IPS-NIHi7 (cell line): ENCODE results near the gene SLC29A1.
"Not testable (repeated sequence)": the region's sequence is repeated elsewhere in the genome, so short reads cannot be mapped to it uniquely, and the experiment has no call there.

Source experiments
- DNase-seq: peaks from one replicate; pipeline ENCODE4 v3.0.0; 2012; ENCODE audit warnings: mixed read lengths; ENCODE audit errors: extremely low spot score

The SLC29A1 gene

DNA sequence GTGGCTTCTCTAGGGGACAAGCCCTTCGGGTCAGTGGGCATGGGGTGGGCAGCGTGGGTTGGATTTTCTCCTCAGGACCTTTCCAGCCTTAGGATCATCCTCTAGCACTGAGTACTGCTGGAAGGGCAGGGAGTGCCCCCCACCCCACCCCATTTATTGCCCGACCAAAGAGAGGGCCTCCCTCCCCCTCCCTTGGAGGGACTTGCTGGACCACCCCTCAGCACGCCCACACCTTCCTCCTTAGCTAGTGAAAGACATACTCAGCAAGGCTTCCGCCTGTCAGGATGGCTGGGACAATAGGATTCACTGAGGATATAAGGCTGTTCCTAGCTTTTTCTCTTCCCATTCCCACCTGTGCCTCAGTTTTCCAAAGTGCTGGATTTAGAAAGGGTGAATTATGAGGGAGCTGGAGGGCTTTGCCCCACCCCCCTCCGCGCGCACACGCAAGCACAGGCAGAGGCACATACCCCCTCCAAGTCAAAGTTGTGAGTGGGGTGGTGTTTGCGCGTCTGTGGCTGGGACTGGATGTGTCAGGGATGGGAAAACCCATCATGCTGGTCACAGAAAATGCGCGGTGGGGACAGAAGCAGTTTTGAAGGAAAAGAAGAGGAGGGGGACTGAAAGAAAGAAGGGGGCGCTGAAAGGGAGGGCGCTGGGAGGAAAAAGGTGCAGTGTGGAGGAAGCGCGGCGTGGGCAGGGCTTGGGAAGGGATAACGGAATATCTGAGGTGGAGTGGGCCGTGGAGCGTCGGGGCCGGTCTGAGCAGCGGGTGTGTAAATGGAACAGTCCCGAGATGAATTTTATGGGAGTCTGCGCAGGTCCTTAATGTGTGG, 693 bp upstream of the SLC29A1 start:
- peak; percentile 62 for DNase-seq

DNA sequence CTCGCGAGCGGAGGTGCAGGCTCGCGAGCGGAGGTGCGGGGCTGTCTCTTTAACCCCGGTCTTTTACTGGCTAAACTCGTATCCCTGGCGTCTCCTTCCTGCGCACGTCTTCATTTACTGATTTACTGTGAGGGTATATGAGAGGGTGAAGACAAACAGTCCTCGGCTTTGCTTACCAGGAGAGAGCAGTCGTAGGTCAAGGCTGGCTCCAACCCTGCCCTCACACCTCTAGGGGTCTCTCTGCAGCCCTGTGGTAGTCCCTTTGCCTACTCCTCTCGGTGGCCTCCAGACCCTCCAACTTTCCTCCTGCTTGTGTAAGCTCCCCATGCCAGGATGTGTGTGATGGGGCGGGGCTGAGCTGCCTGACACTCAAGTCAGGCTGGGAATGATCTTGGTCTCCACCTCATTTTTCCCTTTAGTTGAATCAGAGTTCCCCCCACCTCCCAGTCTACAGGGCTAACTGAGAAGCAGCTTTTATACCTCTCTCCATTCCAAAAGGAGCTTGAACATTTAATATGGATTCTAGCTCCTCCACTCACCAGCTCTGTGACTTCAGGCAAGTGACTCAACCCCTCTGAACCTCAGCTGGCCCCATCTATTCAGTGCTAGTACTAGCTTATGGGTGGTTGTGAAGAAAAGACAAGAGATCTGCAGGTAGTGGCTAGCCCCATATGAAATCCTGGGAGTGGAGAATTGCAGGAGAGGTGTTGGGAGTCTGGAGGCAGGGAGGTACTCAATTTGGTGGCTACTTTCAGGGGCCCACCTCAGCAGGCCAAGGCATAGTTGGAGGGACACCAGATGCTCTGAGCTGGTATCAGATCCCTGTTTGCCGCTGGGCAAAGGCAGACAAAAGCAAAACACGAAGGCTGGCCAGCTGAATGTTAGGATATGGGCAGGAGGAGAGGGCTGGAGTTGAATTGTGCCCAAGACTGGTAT, 902 bp downstream of the SLC29A1 start:
- no peak for DNase-seq

DNA sequence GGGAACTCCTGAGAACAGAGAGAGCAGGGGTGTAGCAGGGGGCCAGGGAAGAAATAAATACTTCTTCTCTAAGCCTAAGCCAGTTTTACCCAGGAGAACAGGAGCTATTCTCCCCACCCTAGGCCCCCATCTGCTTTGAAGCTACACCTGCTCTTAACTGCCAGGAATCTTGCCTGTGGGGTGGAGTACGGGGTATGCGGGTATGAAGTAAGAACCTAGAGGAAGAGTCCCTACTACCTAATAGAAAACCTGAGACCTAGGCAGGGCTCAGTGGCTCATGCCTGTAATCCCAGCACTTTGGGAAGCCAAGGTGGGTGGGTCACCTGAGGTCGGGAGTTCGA, 1.5 kb downstream of the SLC29A1 start:
- DNase-seq = no peak

DNA sequence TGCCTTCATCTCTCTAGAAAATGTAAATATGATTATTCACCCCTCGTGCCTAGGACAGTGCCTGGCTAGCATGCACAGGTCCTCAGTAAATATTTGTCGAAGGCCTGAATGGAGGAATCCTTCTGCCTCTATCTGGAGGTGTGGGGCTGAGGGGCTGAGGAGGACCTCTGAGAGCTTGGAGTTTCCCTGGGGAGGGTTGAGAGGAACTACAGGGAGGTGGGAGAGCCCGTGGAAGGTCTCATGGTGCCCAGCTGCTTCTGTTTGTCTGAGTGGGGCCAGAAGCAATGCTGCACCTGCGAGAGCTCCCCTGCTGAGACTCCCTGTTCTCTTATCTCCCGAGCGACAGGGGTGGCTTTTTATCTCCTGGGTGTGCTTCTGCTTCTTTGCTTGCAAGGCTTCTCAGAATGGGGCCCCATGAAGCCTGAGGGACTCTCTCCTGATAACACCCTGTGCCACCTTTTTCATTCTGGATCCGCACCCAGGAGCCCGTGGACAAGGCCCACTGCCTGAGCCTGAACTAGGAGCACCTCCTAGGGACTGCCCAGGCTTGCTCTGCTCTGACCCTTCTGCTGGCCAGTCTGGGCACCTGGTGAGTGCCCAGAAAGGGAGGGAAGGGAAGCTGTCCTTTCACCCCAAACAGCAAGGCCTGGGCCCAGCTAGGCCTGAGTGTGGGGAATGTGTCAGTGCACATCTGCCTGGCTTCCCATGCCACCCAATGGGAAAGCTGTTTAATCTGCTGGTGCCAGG, 2.4 kb downstream of the SLC29A1 start:
- DNase-seq = no peak

GRCh38 chr6:44226368-44227147, 3.2 kb downstream of the SLC29A1 start:
- DNase-seq = no peak

- no peak for DNase-seq
Observed at GRCh38 chr6:44227148-44227793, 3.9 kb downstream of the SLC29A1 start.

DNA sequence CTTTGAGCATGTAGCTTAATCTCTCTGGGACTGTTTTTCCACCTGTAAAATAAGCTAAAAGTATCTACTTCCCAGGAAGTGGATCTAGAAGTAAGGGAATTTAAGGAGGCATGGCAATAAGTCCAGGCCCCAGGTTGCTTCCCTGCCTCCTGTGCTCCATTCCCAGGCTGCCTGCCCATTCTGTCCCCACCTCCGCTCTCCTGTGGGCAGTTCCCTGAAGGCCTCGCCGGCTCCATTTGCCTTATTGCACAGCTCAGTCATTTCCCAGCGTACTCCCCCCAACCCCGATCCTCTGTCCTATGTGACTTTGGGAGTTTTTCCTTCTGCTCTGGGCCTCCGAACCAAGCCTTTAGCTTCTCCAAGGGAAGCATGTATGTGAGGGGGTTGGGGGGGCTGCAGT, 4.6 kb downstream of the SLC29A1 start:
- DNase-seq = no peak

DNA sequence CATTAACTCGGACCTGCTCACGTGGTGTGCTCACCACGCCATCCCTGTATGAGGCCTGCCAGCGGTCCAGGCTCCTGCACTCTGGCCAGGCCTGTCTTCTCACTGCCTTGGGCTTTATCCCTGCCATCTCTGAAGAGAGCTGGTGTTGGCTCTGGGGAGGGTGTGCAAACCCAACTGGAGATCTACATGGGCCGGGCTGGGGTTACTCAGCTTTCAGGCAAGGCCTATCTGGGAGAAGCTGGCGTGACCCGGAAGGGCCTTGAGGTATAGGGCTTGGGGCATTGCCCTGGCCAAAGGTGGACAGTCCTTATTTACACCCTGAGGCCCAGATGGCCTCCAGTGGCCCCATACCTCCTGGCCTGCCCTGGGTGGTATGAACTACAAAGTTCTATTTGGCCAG, 5.0 kb downstream of the SLC29A1 start:
- DNase-seq = no peak

GRCh38 chr6:44228836-44229235, 5.4 kb downstream of the SLC29A1 start:
- no peak for DNase-seq

DNA sequence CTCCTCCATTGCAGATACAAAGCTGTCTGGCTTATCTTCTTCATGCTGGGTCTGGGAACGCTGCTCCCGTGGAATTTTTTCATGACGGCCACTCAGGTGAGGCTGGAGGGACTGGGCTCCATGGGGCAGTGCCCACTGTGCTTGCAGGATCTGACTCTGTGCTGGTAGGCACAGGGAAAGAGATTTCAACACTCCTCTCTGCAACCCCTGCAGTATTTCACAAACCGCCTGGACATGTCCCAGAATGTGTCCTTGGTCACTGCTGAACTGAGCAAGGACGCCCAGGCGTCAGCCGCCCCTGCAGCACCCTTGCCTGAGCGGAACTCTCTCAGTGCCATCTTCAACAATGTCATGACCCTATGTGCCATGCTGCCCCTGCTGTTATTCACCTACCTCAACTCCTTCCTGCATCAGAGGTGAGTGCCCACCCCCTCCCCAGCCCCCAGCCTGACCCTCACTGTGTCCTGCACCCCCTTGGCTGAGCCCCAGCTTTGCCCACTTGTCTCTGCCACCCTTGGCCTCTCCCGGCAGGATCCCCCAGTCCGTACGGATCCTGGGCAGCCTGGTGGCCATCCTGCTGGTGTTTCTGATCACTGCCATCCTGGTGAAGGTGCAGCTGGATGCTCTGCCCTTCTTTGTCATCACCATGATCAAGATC, 6.1 kb downstream of the SLC29A1 start:
- no peak for DNase-seq

- DNase-seq = no peak
Observed at GRCh38 chr6:44230034-44230675, 6.8 kb downstream of the SLC29A1 start.

DNA sequence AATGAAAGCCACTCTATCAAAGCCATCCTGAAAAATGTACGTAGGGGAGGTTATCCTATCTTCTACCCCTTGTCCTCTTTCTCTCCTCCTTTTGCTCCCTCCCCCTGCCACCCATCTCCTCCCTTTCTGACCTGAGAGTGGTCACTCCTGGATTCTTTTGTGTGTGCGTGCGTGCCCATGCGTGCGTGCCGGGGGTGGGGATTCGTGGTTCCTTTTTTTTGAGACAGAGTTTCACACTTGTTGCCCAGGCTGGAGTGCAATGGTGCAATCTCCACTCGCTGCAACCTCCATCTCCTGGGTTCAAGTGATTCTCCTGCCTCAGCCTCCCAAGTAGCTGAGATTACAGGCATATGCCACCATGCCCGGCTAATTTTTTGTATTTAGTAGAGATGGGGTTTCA, 8.0 kb downstream of the SLC29A1 start:
- not testable (repeated sequence) for DNase-seq

GRCh38 chr6:44232676-44233566, 9.5 kb downstream of the SLC29A1 start:
- no peak for DNase-seq

DNA sequence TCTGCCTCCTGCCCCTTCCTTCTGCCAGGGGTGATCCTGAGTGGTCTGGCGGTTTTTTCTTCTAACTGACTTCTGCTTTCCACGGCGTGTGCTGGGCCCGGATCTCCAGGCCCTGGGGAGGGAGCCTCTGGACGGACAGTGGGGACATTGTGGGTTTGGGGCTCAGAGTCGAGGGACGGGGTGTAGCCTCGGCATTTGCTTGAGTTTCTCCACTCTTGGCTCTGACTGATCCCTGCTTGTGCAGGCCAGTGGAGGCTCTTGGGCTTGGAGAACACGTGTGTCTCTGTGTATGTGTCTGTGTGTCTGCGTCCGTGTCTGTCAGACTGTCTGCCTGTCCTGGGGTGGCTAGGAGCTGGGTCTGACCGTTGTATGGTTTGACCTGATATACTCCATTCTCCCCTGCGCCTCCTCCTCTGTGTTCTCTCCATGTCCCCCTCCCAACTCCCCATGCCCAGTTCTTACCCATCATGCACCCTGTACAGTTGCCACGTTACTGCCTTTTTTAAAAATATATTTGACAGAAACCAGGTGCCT, 10.2 kb downstream of the SLC29A1 start:
- DNase-seq = no peak

- DNase-seq = peak; percentile 72
Observed at GRCh38 chr6:44234101-44235025, 11.0 kb downstream of the SLC29A1 start.

GRCh38 chr6:44235269-44235668, 11.9 kb downstream of the SLC29A1 start:
- no peak for DNase-seq

DNA sequence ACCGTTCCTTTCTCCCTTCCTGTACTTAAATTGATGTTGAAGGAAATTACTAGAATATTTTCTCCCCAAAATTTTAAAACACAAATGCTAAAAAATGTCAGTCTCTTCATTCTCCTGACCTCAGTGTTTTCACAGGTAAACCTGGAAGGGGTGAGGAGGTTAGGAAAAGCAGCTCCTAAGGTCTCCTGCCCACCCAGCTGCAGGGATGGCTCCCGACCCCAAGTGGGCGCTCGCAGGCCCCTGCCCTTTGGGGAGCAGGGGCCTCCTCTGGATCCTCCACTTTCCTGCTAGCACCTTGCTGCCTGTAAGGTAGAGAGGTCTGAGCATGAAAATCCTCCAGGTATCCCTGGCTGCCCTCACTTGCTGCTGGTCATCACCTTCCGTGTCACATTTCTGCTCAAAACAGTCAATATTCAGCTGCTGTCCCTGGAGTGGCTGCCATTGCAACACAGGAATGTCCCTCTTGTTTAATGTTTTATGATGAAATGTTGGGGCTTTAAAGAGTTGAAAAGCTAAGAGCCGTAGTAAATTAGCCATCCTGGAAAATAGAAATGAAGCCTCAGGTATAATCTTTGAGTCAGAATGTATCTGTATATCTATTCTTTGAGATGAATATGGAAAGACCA, 12.6 kb downstream of the SLC29A1 start:
- DNase-seq = no peak
